Measurements from ENCODE around the gene ZNF117. TPM values are rescaled to one million over a fixed set of nuclear protein-coding genes. Genes with fewer than 3 reads are reported as not detected.
"Not testable (repeated sequence)": the region's sequence is repeated elsewhere in the genome, so short reads cannot be mapped to it uniquely, and the experiment has no call there.

Gene ZNF117
- 10 to 100 TPM in 1 of 2 donors, 1 to 10 TPM in 1; 4.6 to 13.9 TPM for polyA plus RNA-seq

DNA sequence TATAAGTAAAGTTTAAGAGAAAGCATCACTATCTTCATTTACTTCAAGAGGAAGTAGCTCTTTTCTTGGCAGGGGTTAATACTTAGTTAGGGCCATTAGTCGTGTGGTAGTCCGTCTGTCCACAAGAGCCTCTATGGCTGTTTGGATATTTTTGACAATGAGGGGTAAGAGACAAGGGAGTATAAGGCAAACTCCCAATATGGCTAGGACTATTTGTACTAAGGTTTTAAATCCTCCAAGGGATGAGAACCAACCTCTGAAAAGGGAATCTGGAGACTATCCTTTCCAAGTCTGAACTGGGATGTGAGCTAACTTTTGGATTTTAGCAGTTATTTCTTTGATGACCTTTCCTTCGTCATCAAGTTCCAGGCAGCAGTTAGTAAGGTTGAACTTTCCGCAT, at the start of gene ZNF117:
ZNF117 (minus strand) TSS at position 101 of the 400 bp plus-strand sequence.
- peak within 1 kb of the TSS; percentile 25 to 65 for H3K27ac ChIP-seq (ENCODE audit: low read depth in 2 of 2, low read length in 1 of 2)
- H3K4me1 ChIP-seq (ENCODE audit: control insufficient read depth in 2 of 2, insufficient read depth in 2 of 2, low read length in 1 of 2) = peaks cover 0 to 2% of the 10 kb centered on the region in 2 donors
- H3K9me3 ChIP-seq (ENCODE audit: control insufficient read depth in 2 of 2, insufficient read depth in 1 of 2, low read depth in 1 of 2, low read length in 1 of 2) = peaks cover 0 to 17% of the 10 kb centered on the region in 2 donors
- H3K4me3 ChIP-seq (ENCODE audit: low read depth in 1 of 2, low read length in 2 of 2) = no peak within 1 kb of the TSS
- 78 to 80% methylated on average over 4 of the region's 4 CpGs for WGBS, 2 donors
- peaks cover 0 to 10% of the 10 kb centered on the region in 2 donors for H3K36me3 ChIP-seq (ENCODE audit: control insufficient read depth in 2 of 2, insufficient read depth in 2 of 2, low read length in 1 of 2)
- no peaks in the 10 kb centered on the region for H3K27me3 ChIP-seq (ENCODE audit: control insufficient read depth in 1 of 2, insufficient read depth in 2 of 2, low read length in 2 of 2)

DNA sequence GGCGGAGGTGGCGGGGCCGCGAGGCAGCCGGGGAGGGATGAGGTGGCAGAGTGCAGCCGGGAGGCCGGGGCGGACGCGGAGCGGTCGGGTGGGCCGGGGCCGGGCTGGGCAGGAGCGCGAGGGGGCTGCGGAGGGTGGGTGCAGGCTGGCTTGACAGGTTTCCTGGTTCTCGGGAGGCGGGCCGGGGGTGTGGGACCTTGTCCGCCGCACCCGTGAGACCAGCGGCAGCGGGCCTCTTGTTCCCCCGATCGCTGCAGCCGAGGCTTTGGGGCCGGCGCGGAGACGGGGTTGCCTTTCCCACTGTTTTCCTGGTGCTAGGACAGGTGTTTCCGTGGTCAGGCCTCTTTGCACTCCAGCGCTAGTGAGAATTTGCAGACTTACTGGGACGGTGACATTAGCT, 47.9 kb upstream of the ZNF117 start:
- Histone ChIP-seq H3K27ac (ENCODE audit: low read depth in 2 of 2, low read length in 1 of 2) (peak overlapping the region; percentile 73 to 77), H3K4me3 (ENCODE audit: low read depth in 1 of 2, low read length in 2 of 2) (peak overlapping the region; percentile 64 to 84)
- not testable (repeated sequence) for H3K9me3 ChIP-seq (ENCODE audit: control insufficient read depth in 2 of 2, insufficient read depth in 1 of 2, low read depth in 1 of 2, low read length in 1 of 2); H3K4me1 ChIP-seq (ENCODE audit: control insufficient read depth in 2 of 2, insufficient read depth in 2 of 2, low read length in 1 of 2); H3K27me3 ChIP-seq (ENCODE audit: control insufficient read depth in 1 of 2, insufficient read depth in 2 of 2, low read length in 2 of 2); H3K36me3 ChIP-seq (ENCODE audit: control insufficient read depth in 2 of 2, insufficient read depth in 2 of 2, low read length in 1 of 2)
- 0 to 1% methylated on average over 14 to 33 of the region's 35 CpGs for WGBS, 2 donors

DNA sequence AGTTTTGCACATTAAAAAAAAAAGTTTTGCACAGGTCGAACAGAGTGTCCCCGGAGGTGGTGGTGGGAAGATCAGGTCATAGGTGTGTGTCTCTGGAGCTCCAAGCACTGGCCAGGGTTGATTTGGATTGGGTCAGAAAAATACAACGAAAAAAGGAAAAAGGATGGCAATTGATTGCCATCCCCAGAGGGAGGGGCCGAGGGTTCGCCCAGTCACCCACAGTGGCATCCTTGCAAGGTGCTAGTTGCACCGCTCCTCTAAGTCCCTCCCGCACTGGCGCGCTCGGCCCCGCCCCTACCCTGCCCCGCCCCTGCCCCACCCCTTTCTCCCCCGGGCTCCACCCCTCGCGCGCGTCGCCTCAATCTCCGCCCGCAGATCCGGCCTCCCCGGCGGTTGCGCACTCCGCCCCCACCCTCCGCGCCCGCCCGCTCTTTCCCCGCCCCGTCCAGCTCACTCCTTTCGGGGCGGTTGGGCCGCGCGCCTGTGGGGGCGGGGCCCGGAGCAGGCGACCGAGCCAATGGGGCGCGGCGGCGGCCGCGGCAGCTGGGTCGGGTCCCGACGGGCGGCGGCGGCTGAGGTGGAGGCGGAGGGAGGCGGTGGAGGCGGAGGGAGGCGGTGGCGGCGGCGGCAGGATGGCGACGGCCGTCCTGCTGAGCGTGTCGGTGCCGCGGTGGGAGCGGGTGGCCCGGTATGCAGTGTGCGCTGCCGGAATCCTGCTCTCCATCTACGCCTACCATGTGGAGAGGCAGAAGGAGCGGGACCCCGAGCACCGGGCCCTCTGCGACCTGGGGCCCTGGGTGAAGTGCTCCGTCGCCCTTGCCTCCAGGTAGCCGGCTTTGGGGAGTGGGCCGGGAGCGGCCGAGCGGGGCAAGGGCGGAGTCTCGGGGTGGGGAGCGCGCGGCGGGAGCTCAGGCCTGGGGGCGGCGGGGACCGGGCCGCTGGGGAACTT, 47.2 kb upstream of the ZNF117 start:
- Histone ChIP-seq H3K9me3 (ENCODE audit: control insufficient read depth in 2 of 2, insufficient read depth in 1 of 2, low read depth in 1 of 2, low read length in 1 of 2) (no peaks in the 10 kb centered on the region), H3K27ac (ENCODE audit: low read depth in 2 of 2, low read length in 1 of 2) (peak overlapping the region; percentile 77 to 91), H3K4me1 (ENCODE audit: control insufficient read depth in 2 of 2, insufficient read depth in 2 of 2, low read length in 1 of 2) (no peaks in the 10 kb centered on the region), H3K36me3 (ENCODE audit: control insufficient read depth in 2 of 2, insufficient read depth in 2 of 2, low read length in 1 of 2) (no peaks in the 10 kb centered on the region), H3K27me3 (ENCODE audit: control insufficient read depth in 1 of 2, insufficient read depth in 2 of 2, low read length in 2 of 2) (no peaks in the 10 kb centered on the region), H3K4me3 (ENCODE audit: low read depth in 1 of 2, low read length in 2 of 2) (peak overlapping the region; percentile 64 to 84)
- WGBS, 2 donors = 2 to 3% methylated on average over 52 to 88 of the region's 92 CpGs

DNA sequence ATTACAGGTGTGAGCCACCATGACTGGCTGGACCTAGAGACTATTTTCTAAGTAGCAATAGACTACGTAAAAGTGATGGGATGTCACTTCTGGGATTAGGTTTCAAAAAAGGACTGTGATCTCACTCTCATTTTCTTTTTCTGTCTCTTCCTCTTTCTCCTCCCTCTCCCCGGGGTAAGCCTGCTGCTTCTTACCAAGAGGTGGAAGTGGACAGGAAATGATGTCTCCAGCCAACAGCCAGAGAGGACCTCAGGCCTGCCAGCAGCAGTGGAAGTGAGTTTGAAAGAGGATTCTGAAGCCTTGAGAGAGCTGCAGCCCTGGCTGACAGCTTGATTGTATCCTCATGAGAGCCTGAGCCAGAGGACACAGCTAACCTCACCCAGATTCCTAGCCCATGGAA, 45.7 kb upstream of the ZNF117 start:
- H3K27me3 ChIP-seq (ENCODE audit: control insufficient read depth in 1 of 2, insufficient read depth in 2 of 2, low read length in 2 of 2); H3K4me3 ChIP-seq (ENCODE audit: low read depth in 1 of 2, low read length in 2 of 2); H3K4me1 ChIP-seq (ENCODE audit: control insufficient read depth in 2 of 2, insufficient read depth in 2 of 2, low read length in 1 of 2); H3K36me3 ChIP-seq (ENCODE audit: control insufficient read depth in 2 of 2, insufficient read depth in 2 of 2, low read length in 1 of 2); H3K9me3 ChIP-seq (ENCODE audit: control insufficient read depth in 2 of 2, insufficient read depth in 1 of 2, low read depth in 1 of 2, low read length in 1 of 2); H3K27ac ChIP-seq (ENCODE audit: low read depth in 2 of 2, low read length in 1 of 2): not testable (repeated sequence)
- WGBS, 2 donors = 40 to 54% methylated on average over 2 of the region's 2 CpGs

DNA sequence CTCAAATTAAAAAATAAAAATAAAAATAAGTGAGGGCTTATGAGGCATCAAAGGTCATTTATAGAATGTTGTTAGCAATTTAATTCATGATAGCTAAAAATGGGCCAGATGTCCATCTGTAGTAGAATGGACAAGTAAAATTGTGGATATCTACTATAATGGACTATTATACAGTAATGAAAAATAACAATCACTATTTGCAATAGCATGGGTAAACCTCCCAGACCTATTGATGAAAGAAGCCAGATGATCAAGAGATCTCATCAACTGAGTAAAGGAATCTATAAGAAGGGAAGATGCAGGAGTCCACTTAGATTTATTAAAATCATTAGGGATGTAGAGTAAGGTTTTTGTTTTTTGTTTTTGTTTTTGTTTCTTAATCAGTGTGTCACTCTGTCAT, 44.6 kb upstream of the ZNF117 start:
- not testable (repeated sequence) for H3K27me3 ChIP-seq (ENCODE audit: control insufficient read depth in 1 of 2, insufficient read depth in 2 of 2, low read length in 2 of 2); H3K36me3 ChIP-seq (ENCODE audit: control insufficient read depth in 2 of 2, insufficient read depth in 2 of 2, low read length in 1 of 2); H3K4me3 ChIP-seq (ENCODE audit: low read depth in 1 of 2, low read length in 2 of 2); H3K27ac ChIP-seq (ENCODE audit: low read depth in 2 of 2, low read length in 1 of 2); H3K4me1 ChIP-seq (ENCODE audit: control insufficient read depth in 2 of 2, insufficient read depth in 2 of 2, low read length in 1 of 2); H3K9me3 ChIP-seq (ENCODE audit: control insufficient read depth in 2 of 2, insufficient read depth in 1 of 2, low read depth in 1 of 2, low read length in 1 of 2)

DNA sequence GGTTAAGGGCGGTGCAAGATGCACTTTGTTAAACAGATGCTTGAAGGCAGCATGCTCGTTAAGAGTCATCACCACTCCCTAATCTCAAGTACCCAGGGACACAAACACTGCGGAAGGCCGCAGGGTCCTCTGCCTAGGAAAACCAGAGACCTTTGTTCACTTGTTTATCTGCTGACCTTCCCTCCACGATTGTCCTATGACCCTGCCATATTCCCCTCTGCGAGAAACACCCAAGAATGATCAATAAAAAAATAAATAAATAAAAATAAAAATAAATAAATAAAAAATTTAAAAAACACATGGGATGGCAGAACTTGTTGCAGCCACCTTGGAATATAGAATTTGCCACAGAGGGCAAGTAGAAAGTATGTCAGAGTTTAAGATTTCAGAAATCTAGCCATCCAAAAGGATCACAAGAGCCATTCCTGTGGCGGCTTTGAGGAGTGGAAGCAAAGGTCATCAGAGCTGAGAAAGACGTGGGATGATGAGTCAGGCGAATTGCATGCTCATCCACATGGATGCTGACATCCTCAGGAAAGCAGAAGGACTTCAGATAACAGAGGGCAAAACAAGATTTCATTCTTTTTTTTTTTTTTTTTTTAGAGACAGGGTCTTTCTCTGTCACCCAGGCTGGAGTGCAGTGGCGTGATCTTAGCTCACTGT, 43.4 kb upstream of the ZNF117 start:
- H3K9me3 ChIP-seq (ENCODE audit: control insufficient read depth in 2 of 2, insufficient read depth in 1 of 2, low read depth in 1 of 2, low read length in 1 of 2); H3K27ac ChIP-seq (ENCODE audit: low read depth in 2 of 2, low read length in 1 of 2); H3K4me1 ChIP-seq (ENCODE audit: control insufficient read depth in 2 of 2, insufficient read depth in 2 of 2, low read length in 1 of 2); H3K36me3 ChIP-seq (ENCODE audit: control insufficient read depth in 2 of 2, insufficient read depth in 2 of 2, low read length in 1 of 2); H3K27me3 ChIP-seq (ENCODE audit: control insufficient read depth in 1 of 2, insufficient read depth in 2 of 2, low read length in 2 of 2); H3K4me3 ChIP-seq (ENCODE audit: low read depth in 1 of 2, low read length in 2 of 2): not testable (repeated sequence)
- 80 to 89% methylated on average over 7 to 10 of the region's 10 CpGs for WGBS, 2 donors

DNA sequence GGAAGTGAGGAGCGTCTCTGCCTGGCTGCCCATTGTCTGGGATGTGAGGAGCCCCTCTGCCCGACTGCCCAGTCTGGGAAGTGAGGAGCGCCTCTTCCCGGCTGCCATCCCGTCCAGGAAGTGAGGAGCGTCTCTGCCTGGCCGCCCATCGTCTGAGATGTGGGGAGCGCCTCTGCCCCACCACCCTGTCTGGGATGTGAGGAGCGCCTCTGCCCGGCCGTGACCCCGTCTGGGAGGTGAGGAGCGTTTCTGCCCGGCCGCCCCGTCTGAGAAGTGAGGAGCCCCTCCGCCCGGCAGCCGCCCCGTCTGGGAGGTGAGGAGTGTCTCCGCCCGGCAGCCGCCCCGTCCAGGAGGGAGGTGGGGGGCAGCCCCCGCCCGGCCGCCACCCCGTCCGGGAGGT, 42.6 kb upstream of the ZNF117 start:
- H3K4me1 ChIP-seq (ENCODE audit: control insufficient read depth in 2 of 2, insufficient read depth in 2 of 2, low read length in 1 of 2); H3K27ac ChIP-seq (ENCODE audit: low read depth in 2 of 2, low read length in 1 of 2); H3K36me3 ChIP-seq (ENCODE audit: control insufficient read depth in 2 of 2, insufficient read depth in 2 of 2, low read length in 1 of 2); H3K27me3 ChIP-seq (ENCODE audit: control insufficient read depth in 1 of 2, insufficient read depth in 2 of 2, low read length in 2 of 2); H3K4me3 ChIP-seq (ENCODE audit: low read depth in 1 of 2, low read length in 2 of 2); H3K9me3 ChIP-seq (ENCODE audit: control insufficient read depth in 2 of 2, insufficient read depth in 1 of 2, low read depth in 1 of 2, low read length in 1 of 2): not testable (repeated sequence)
- WGBS, 2 donors = 93 to 96% methylated on average over 21 to 30 of the region's 30 CpGs

DNA sequence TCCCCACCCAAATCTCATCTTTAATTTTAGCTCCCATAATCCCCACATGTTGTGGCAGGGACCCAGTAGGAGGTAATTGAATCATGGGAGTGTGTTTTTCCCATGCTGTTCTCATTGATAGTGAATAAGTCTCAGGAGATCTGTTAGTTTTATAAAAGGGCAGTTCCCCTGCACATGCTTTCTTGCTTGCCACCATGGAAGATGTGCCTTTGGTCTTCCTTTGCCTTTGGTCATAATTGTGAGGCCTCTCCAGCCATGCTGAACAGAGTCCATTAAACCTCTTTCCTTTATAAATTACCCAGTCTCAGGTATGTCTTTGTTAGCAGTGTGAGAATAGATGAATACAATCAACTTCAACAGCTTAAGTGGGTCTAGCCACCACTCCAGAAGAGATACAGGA, 34.2 kb upstream of the ZNF117 start:
- H3K4me1 ChIP-seq (ENCODE audit: control insufficient read depth in 2 of 2, insufficient read depth in 2 of 2, low read length in 1 of 2); H3K27ac ChIP-seq (ENCODE audit: low read depth in 2 of 2, low read length in 1 of 2); H3K27me3 ChIP-seq (ENCODE audit: control insufficient read depth in 1 of 2, insufficient read depth in 2 of 2, low read length in 2 of 2); H3K9me3 ChIP-seq (ENCODE audit: control insufficient read depth in 2 of 2, insufficient read depth in 1 of 2, low read depth in 1 of 2, low read length in 1 of 2); H3K36me3 ChIP-seq (ENCODE audit: control insufficient read depth in 2 of 2, insufficient read depth in 2 of 2, low read length in 1 of 2); H3K4me3 ChIP-seq (ENCODE audit: low read depth in 1 of 2, low read length in 2 of 2): not testable (repeated sequence)

DNA sequence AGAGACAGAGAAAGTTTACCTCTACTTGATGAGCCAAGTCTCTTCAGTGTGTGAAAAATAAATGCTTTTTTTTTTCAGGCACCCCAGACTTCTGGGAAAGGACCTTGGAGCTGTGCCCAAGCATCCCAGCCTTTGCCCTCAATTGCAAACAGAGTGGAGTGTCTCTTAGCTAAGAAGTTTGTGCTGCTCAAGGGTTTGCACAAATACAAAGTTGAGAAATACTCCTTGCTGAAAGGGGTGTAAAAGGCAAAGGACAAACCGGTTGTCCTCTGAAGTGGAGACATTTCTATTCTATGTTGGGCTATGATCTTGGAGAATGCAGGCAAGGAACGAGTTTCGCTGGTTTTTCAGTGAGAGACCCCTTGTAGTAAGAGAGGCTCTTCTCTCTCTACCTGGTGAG, 30.1 kb upstream of the ZNF117 start:
- not testable (repeated sequence) for H3K27me3 ChIP-seq (ENCODE audit: control insufficient read depth in 1 of 2, insufficient read depth in 2 of 2, low read length in 2 of 2); H3K4me1 ChIP-seq (ENCODE audit: control insufficient read depth in 2 of 2, insufficient read depth in 2 of 2, low read length in 1 of 2); H3K4me3 ChIP-seq (ENCODE audit: low read depth in 1 of 2, low read length in 2 of 2); H3K9me3 ChIP-seq (ENCODE audit: control insufficient read depth in 2 of 2, insufficient read depth in 1 of 2, low read depth in 1 of 2, low read length in 1 of 2); H3K27ac ChIP-seq (ENCODE audit: low read depth in 2 of 2, low read length in 1 of 2); H3K36me3 ChIP-seq (ENCODE audit: control insufficient read depth in 2 of 2, insufficient read depth in 2 of 2, low read length in 1 of 2)
- WGBS, 2 donors = 68% methylated on average over 2 of the region's 3 CpGs; no CpG with 5 or more reads in 1 of the 2 donors

DNA sequence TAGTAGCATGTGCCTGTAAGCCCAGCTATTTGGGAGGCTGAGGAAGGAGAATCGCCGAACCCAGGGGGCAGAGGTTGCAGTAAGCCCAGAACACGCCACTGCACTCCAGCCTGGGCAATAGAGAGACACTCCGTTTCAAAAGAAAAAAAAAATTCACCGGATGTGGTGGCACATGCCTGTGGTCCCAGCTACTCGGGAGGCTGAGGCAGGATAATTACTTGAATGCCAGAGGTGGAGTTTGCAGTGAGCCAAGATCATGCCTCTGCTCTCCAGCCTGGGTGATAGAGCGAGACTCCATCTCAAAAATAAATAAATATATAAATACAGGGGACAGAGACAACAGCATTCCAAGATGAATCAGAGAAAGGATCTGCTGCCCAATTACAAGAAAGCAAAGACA, 19.0 kb upstream of the ZNF117 start:
- H3K27ac ChIP-seq (ENCODE audit: low read depth in 2 of 2, low read length in 1 of 2); H3K4me3 ChIP-seq (ENCODE audit: low read depth in 1 of 2, low read length in 2 of 2); H3K36me3 ChIP-seq (ENCODE audit: control insufficient read depth in 2 of 2, insufficient read depth in 2 of 2, low read length in 1 of 2); H3K27me3 ChIP-seq (ENCODE audit: control insufficient read depth in 1 of 2, insufficient read depth in 2 of 2, low read length in 2 of 2); H3K4me1 ChIP-seq (ENCODE audit: control insufficient read depth in 2 of 2, insufficient read depth in 2 of 2, low read length in 1 of 2); H3K9me3 ChIP-seq (ENCODE audit: control insufficient read depth in 2 of 2, insufficient read depth in 1 of 2, low read depth in 1 of 2, low read length in 1 of 2): not testable (repeated sequence)
- WGBS, 2 donors = 86 to 92% methylated on average over 7 of the region's 7 CpGs
